Peyer's patch (tissue), 4 donors: ENCODE measurements around the gene RNF214. TPM values are rescaled to one million over a fixed set of nuclear protein-coding genes. Genes with fewer than 3 reads are reported as not detected.
A peak's percentile ranks its signal among the peaks of the same experiment; 100 is the strongest.

Experiments used
- DNase-seq, 3 donors: peaks; one replicate each; pipeline ENCODE4 v3.0.0-alpha.2; 2017 to 2019
- H3K27ac ChIP-seq, 4 donors: fragments of 200-600 bp; sonication (generic); one replicate each; pipeline ENCODE4 v1.5.1; 2016 to 2019
- H3K27me3 ChIP-seq, 2 donors: fragments of 200-600 bp; sonication (generic); one replicate each; pipeline ENCODE4 v1.5.1; 2019
- H3K36me3 ChIP-seq, 3 donors: fragments of 200-600 bp; sonication (generic); one replicate each; pipeline ENCODE4 v1.5.1; 2016 to 2019
- H3K4me1 ChIP-seq, 4 donors: fragments of 200-600 bp; sonication (generic); one replicate each; pipeline ENCODE4 v1.5.1; 2016 to 2019
- H3K4me3 ChIP-seq, 4 donors: fragments of 200-600 bp; sonication (generic); 1 replicate in 3 of 4; 2 replicates in 1 of 4; pipeline ENCODE4 v1.5.1; 2016 to 2019; ENCODE audit warnings: mild to moderate bottlenecking in 1 of 4
- H3K9me3 ChIP-seq, 4 donors: fragments of 200-600 bp; sonication (generic); one replicate each; pipeline ENCODE4 v1.5.1; 2016 to 2019; ENCODE audit warnings: mild to moderate bottlenecking in 1 of 4
- CTCF ChIP-seq, 6 experiments: fragments of 450-650 bp in 4 of 6; fragments of 200-600 bp in 2 of 6; sonication (generic) in 1 of 6; IDR thresholded peaks; one replicate each; pipeline ENCODE4 v1.5.1; 2017 to 2019; ENCODE audit warnings: antibody characterized with exemption in 6 of 6, mild to moderate bottlenecking in 3 of 6, moderate library complexity in 1 of 6
- POLR2A ChIP-seq, 2 donors: fragments of 450-650 bp; IDR thresholded peaks; one replicate each; pipeline ENCODE4 v1.5.1; 2017; ENCODE audit warnings: antibody characterized with exemption in 2 of 2, mild to moderate bottlenecking in 2 of 2, moderate library complexity in 2 of 2
- total RNA-seq, 4 donors: library from RNA; depleted of rRNA; stranded (reverse); fragments of >200 nt; gene quantifications; one replicate each; pipeline ENCODE4 v1.1.0, GENCODE V29; 2016

The RNF214 gene
- total RNA-seq, 4 donors from 2014 or later = 10.2 to 32.2 (median 13.4) TPM

GRCh38 chr11:117189941-117190544 is 42.4 kb upstream of the RNF214 start:
- peaks cover 0 to 16% (median 11%) of the 10 kb centered on the region in 4 donors for H3K4me1 ChIP-seq
- H3K27me3 ChIP-seq = no peaks in the 10 kb centered on the region
- no peaks in the 10 kb centered on the region for H3K9me3 ChIP-seq
- no peak for TF ChIP-seq POLR2A (IDR thresholded peaks at IDR 0.05)
- no peak for TF ChIP-seq CTCF (IDR thresholded peaks at IDR 0.05)
- DNase-seq = peak in 1 of 3 donors; percentile 44
- H3K36me3 ChIP-seq = peaks cover 0 to 74% (median 0%) of the 10 kb centered on the region in 3 donors
- peak overlapping the region in 2 of 4 donors; percentile 52 to 79 for H3K27ac ChIP-seq
- peak overlapping the region in 1 of 4 donors; percentile 15 for H3K4me3 ChIP-seq

GRCh38 chr11:117191680-117192400 is 40.6 kb upstream of the RNF214 start:
- H3K4me1 ChIP-seq = peaks cover 0 to 16% (median 11%) of the 10 kb centered on the region in 4 donors
- no peak for DNase-seq
- no peak overlapping the region for H3K27ac ChIP-seq
- H3K9me3 ChIP-seq = no peaks in the 10 kb centered on the region
- H3K27me3 ChIP-seq = no peaks in the 10 kb centered on the region
- H3K4me3 ChIP-seq = no peak overlapping the region
- peaks cover 0 to 86% (median 0%) of the 10 kb centered on the region in 3 donors for H3K36me3 ChIP-seq
- TF ChIP-seq CTCF (IDR thresholded peaks at IDR 0.05) (no peak), POLR2A (IDR thresholded peaks at IDR 0.05) (no peak)

- Histone ChIP-seq H3K9me3 (no peaks in the 10 kb centered on the region), H3K27me3 (no peaks in the 10 kb centered on the region), H3K36me3 (peaks cover 0 to 86% (median 0%) of the 10 kb centered on the region in 3 donors), H3K4me3 (no peak overlapping the region), H3K27ac (no peak overlapping the region), H3K4me1 (peaks cover 0 to 18% (median 12%) of the 10 kb centered on the region in 4 donors)
- DNase-seq = no peak
- TF ChIP-seq CTCF (IDR thresholded peaks at IDR 0.05) (no peak), POLR2A (IDR thresholded peaks at IDR 0.05) (no peak)
Measured at GRCh38 chr11:117192401-117192875, 40.0 kb upstream of the RNF214 start.

- Histone ChIP-seq H3K27ac (no peak overlapping the region), H3K36me3 (peaks cover 0 to 83% (median 0%) of the 10 kb centered on the region in 3 donors), H3K4me1 (peaks cover 0 to 28% (median 12%) of the 10 kb centered on the region in 4 donors), H3K27me3 (no peaks in the 10 kb centered on the region), H3K9me3 (no peaks in the 10 kb centered on the region), H3K4me3 (no peak overlapping the region)
- no peak for TF ChIP-seq CTCF (IDR thresholded peaks at IDR 0.05)
- TF ChIP-seq POLR2A (IDR thresholded peaks at IDR 0.05) = no peak
- DNase-seq = peak in 1 of 3 donors; percentile 37
Measured at GRCh38 chr11:117193130-117194020, 39.1 kb upstream of the RNF214 start.

GRCh38 chr11:117194267-117194666 is 38.2 kb upstream of the RNF214 start:
- Histone ChIP-seq H3K4me1 (peaks cover 0 to 34% (median 5%) of the 10 kb centered on the region in 4 donors), H3K9me3 (no peaks in the 10 kb centered on the region), H3K36me3 (peaks cover 0 to 74% (median 0%) of the 10 kb centered on the region in 3 donors), H3K27ac (peak overlapping the region in 1 of 4 donors; percentile 52), H3K4me3 (no peak overlapping the region), H3K27me3 (no peaks in the 10 kb centered on the region)
- no peak for DNase-seq
- no peak for TF ChIP-seq CTCF (IDR thresholded peaks at IDR 0.05)
- no peak for TF ChIP-seq POLR2A (IDR thresholded peaks at IDR 0.05)
